Keratinocyte (primary cell): ENCODE results near the gene UBAP1. TPM values are rescaled to one million over a fixed set of nuclear protein-coding genes. Genes with fewer than 3 reads are reported as not detected.

Source experiments
- DNase-seq: peaks from one replicate; pipeline ENCODE4 v3.0.0-alpha.2; 2011; ENCODE audit warnings: low read depth, missing footprints, low spot score
- FAIRE-seq: peaks from 2 replicates; lab custom pipeline; 2011; peaks lifted over from hg19 to GRCh38; lab: Jason Lieb, UNC
- H2AFZ ChIP-seq: 2 replicates; pipeline ENCODE4 v1.6.0; 2012; ENCODE audit warnings: low read length, control low read depth, inconsistent platforms; ENCODE audit not compliant: control insufficient read depth
- H3K27ac ChIP-seq: 2 replicates; pipeline ENCODE4 v1.5.1; 2011; ENCODE audit warnings: low read length; ENCODE audit not compliant: control insufficient read depth, insufficient read depth
- H3K27me3 ChIP-seq: 3 replicates; pipeline ENCODE4 v1.6.0; 2011; ENCODE audit warnings: low read length; ENCODE audit not compliant: control insufficient read depth, insufficient read depth; ENCODE audit errors: extremely low read depth
- H3K36me3 ChIP-seq, 2 experiments: 2 replicates in 1 of 2; 3 replicates in 1 of 2; pipeline ENCODE4 v1.5.1; 2011; ENCODE audit warnings: low read length in 2 of 2, mild to moderate bottlenecking in 1 of 2; ENCODE audit not compliant: control insufficient read depth in 2 of 2, insufficient read depth in 2 of 2; ENCODE audit errors: extremely low read depth in 1 of 2
- H3K4me1 ChIP-seq: 3 replicates; pipeline ENCODE4 v1.5.1; 2011; ENCODE audit warnings: low read length; ENCODE audit not compliant: control insufficient read depth, insufficient read depth; ENCODE audit errors: extremely low read depth
- H3K4me2 ChIP-seq: 3 replicates; pipeline ENCODE4 v1.6.0; 2011; ENCODE audit warnings: low read depth, low read length; ENCODE audit not compliant: control insufficient read depth, insufficient read depth; ENCODE audit errors: extremely low read depth
- H3K4me3 ChIP-seq, 3 experiments: fragments of 200-600 bp in 1 of 3; sonication (generic) in 1 of 3; 2 replicates in 2 of 3; 3 replicates in 1 of 3; pipeline ENCODE4 v1.5.1; 2011 to 2016; ENCODE audit warnings: low read length in 3 of 3, mild to moderate bottlenecking in 3 of 3, control low read depth in 2 of 3, inconsistent platforms in 1 of 3, low read depth in 1 of 3, mixed read lengths in 1 of 3, mixed run types in 1 of 3, moderate library complexity in 1 of 3; ENCODE audit not compliant: control insufficient read depth in 2 of 3, insufficient read depth in 2 of 3; ENCODE audit errors: extremely low read depth in 1 of 3
- H3K79me2 ChIP-seq: 2 replicates; pipeline ENCODE4 v1.6.0; 2012; ENCODE audit warnings: low read length; ENCODE audit not compliant: control insufficient read depth, insufficient read depth
- H3K9ac ChIP-seq: 3 replicates; pipeline ENCODE4 v1.6.0; 2011; ENCODE audit warnings: low read length; ENCODE audit not compliant: control insufficient read depth, insufficient read depth; ENCODE audit errors: extremely low read depth
- H3K9me1 ChIP-seq: 3 replicates; pipeline ENCODE4 v1.6.0; 2011; ENCODE audit warnings: low read length; ENCODE audit not compliant: control insufficient read depth, insufficient read depth; ENCODE audit errors: extremely low read depth
- H3K9me3 ChIP-seq: 2 replicates; pipeline ENCODE4 v1.5.1; 2012; ENCODE audit warnings: low read depth, low read length; ENCODE audit not compliant: control insufficient read depth
- H4K20me1 ChIP-seq: 3 replicates; pipeline ENCODE4 v1.6.0; 2011; ENCODE audit warnings: low read length; ENCODE audit not compliant: control insufficient read depth, insufficient read depth; ENCODE audit errors: extremely low read depth
- EZH2 ChIP-seq: IDR thresholded peaks from one replicate; pipeline ENCODE4 v1.6.1; 2012; ENCODE audit warnings: inconsistent platforms, mild to moderate bottlenecking, low read length, moderate library complexity
- dilution Hi-C: fragments of 300-500 bp; cut with MboI; formaldehyde crosslinking; loops from one replicate; pipeline ENCODE4 v1.7.0; 2020; ENCODE audit warnings: low sequenced_read_pairs; ENCODE audit not compliant: extremely low pct_ligation_motif_present
- polyA plus RNA-seq, 5 experiments: library from polyadenylated mRNA; depleted of rRNA in 3 of 5; stranded (reverse) in 3 of 5; stranded (forward) in 1 of 5; unstranded in 1 of 5; fragments of >200 nt; gene quantifications; 1 replicate in 1 of 5; 2 replicates in 3 of 5; 3 replicates in 1 of 5; pipeline versions ENCODE4 v1.2.1 to v1.2.3, GENCODE V29; 2011 to 2012; ENCODE audit warnings: missing spikeins in 2 of 5, low read depth in 1 of 5, low replicate concordance in 1 of 5
- TF ChIP-seq, protein P1 (sequence below), 3 experiments: IDR thresholded peaks in 1 of 3; conservative IDR thresholded peaks in 1 of 3; optimal IDR thresholded peaks in 1 of 3; 2 replicates in 2 of 3; 3 replicates in 1 of 3; pipeline versions ENCODE3 to v1.5.1; 2011; ENCODE audit warnings: low read length in 3 of 3, mild to moderate bottlenecking in 3 of 3, moderate library complexity in 2 of 3, control low read depth in 1 of 3, inconsistent platforms in 1 of 3; ENCODE audit not compliant: insufficient read depth in 2 of 3; ENCODE audit errors: extremely low read depth in 1 of 3

The UBAP1 gene
- polyA plus RNA-seq, 1 donor (not counting 4 experiments of a cell fraction or from before 2014, with no cell fraction given): 81.8 TPM

DNA sequence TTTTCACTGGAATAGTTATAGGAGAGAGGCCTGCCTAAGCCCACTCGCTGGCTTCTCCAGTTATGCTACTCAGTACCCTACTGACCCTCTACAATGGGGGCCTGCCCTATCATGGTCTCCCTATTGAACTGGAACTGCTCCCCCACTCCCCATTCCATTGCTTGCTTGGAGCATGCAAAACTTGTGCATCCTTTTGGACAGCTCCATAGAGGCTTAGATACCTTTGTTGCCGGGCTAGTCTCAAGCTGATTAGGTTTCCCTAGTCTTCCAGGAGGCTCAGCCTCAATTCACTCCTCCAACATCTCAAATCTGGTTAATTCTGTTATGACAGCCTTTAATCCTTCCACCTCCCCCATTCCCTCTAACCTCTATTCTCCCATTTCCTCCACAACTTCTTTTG is 110.3 kb downstream of the UBAP1 start:
- Histone ChIP-seq H3K9ac (no peak overlapping the region), H4K20me1 (no peaks in the 10 kb centered on the region), H2AFZ (no peak overlapping the region), H3K9me3 (no peaks in the 10 kb centered on the region), H3K4me1 (no peaks in the 10 kb centered on the region), H3K4me2 (no peak overlapping the region), H3K79me2 (no peaks in the 10 kb centered on the region), H3K27me3 (no peaks in the 10 kb centered on the region), H3K27ac (no peak overlapping the region), H3K36me3 (peaks cover 0 to 3% of the 10 kb centered on the region in 2 experiments), H3K9me1 (no peaks in the 10 kb centered on the region), H3K4me3 (no peak overlapping the region)
- FAIRE-seq (no peak), DNase-seq (no peak)
- no peak for TF ChIP-seq EZH2
- TF ChIP-seq, protein P1, sequence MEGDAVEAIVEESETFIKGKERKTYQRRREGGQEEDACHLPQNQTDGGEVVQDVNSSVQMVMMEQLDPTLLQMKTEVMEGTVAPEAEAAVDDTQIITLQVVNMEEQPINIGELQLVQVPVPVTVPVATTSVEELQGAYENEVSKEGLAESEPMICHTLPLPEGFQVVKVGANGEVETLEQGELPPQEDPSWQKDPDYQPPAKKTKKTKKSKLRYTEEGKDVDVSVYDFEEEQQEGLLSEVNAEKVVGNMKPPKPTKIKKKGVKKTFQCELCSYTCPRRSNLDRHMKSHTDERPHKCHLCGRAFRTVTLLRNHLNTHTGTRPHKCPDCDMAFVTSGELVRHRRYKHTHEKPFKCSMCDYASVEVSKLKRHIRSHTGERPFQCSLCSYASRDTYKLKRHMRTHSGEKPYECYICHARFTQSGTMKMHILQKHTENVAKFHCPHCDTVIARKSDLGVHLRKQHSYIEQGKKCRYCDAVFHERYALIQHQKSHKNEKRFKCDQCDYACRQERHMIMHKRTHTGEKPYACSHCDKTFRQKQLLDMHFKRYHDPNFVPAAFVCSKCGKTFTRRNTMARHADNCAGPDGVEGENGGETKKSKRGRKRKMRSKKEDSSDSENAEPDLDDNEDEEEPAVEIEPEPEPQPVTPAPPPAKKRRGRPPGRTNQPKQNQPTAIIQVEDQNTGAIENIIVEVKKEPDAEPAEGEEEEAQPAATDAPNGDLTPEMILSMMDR (optimal IDR thresholded peaks at IDR 0.05 in 1 of 3, IDR thresholded peaks at IDR 0.05 in 1 of 3, conservative IDR thresholded peaks at IDR 0.05 in 1 of 3; ENCODE audit: extremely low read depth in 1 of 3, insufficient read depth in 2 of 3, low read length in 3 of 3): no peak
- dilution Hi-C loops: no loop called here

DNA sequence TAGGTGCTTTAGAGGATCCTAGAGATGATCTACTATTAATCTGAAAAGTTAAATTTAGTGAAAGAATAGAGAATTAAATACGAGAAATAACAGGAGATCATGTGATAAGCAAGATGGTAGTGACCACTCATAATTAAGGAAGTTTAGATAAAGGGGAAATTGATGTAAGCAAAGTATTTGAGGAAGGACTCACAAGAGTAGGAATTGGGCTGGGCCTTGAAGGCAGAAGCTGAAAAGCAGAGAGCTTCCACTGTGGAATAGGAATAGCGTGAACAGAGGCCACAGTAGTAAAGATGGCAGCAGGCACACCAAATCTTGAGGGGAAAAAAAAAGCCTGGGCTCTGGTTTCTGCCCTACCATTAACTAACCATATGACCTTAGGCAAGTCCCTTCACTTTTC is 112.2 kb downstream of the UBAP1 start:
- Histone ChIP-seq H3K9me1 (no peaks in the 10 kb centered on the region), H3K27me3 (no peaks in the 10 kb centered on the region), H3K9me3 (no peaks in the 10 kb centered on the region), H3K4me3 (no peak overlapping the region), H3K79me2 (no peaks in the 10 kb centered on the region), H3K4me1 (no peaks in the 10 kb centered on the region), H3K27ac (no peak overlapping the region), H3K9ac (no peak overlapping the region), H2AFZ (no peak overlapping the region), H3K36me3 (peaks cover 0 to 3% of the 10 kb centered on the region in 2 experiments), H3K4me2 (no peak overlapping the region), H4K20me1 (no peaks in the 10 kb centered on the region)
- dilution Hi-C loops: no loop called here
- DNase-seq: no peak
- no peak for TF ChIP-seq EZH2
- TF ChIP-seq, protein P1 (optimal IDR thresholded peaks at IDR 0.05 in 1 of 3, IDR thresholded peaks at IDR 0.05 in 1 of 3, conservative IDR thresholded peaks at IDR 0.05 in 1 of 3; ENCODE audit: extremely low read depth in 1 of 3, insufficient read depth in 2 of 3, low read length in 3 of 3): no peak
- no peak for FAIRE-seq
